ENCODE data around the gene LARP6.

The LARP6 gene

DNA sequence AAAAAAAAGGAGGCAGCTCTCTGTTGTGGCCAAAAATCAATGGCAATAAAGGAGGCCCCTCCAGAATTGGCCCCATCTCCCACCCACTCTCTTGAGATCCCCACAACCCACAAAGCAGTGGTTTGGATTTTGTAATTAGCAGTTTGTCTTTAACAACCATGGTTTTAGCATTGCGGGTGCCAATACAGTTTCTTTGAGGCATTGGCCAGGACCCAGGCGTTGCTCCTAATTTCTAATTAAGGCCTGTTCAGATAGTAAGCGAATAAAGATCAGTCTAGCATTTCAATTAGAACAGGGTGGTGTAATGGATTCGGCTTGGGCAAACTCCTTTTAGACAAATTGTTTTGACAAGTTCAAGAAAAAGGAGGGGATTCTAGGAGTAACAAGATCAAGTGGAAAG, 67.0 kb downstream of the LARP6 start:
- in situ Hi-C loops (cut with MboI; ENCODE audit: low pct_unique_long_range_greater_than_20kb, low sequenced_read_pairs, unreplicated experiment): no loop called here
- TF ChIP-seq, protein P1, sequence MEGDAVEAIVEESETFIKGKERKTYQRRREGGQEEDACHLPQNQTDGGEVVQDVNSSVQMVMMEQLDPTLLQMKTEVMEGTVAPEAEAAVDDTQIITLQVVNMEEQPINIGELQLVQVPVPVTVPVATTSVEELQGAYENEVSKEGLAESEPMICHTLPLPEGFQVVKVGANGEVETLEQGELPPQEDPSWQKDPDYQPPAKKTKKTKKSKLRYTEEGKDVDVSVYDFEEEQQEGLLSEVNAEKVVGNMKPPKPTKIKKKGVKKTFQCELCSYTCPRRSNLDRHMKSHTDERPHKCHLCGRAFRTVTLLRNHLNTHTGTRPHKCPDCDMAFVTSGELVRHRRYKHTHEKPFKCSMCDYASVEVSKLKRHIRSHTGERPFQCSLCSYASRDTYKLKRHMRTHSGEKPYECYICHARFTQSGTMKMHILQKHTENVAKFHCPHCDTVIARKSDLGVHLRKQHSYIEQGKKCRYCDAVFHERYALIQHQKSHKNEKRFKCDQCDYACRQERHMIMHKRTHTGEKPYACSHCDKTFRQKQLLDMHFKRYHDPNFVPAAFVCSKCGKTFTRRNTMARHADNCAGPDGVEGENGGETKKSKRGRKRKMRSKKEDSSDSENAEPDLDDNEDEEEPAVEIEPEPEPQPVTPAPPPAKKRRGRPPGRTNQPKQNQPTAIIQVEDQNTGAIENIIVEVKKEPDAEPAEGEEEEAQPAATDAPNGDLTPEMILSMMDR (IDR thresholded peaks at IDR 0.05; ENCODE audit: extremely low read depth, insufficient read depth, missing control alignments): no peak
- no peak for DNase-seq (ENCODE audit: low spot score)

DNA sequence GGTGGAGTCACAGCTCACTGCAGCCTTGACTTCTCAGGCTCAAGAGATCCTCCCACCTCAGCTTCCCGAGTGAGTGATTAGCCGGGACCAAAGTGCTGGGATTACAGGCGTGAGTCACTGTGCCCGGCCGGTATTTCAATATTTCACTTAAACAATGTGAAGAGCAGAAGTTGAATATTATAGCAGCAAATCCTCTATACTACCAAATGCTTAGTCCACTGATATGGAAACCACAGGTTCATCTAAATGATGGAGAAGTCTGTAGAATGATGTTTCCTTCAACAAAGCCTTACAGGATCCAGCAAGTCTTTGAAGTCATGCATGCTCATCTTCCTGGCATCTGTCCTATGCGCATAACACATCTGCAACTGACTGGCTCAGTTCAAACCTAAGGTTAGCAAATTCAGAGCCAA, 70.3 kb downstream of the LARP6 start:
- TF ChIP-seq, protein P1 (IDR thresholded peaks at IDR 0.05; ENCODE audit: extremely low read depth, insufficient read depth, missing control alignments): no peak
- DNase-seq (ENCODE audit: low spot score): no peak
- in situ Hi-C loops (cut with MboI; ENCODE audit: low pct_unique_long_range_greater_than_20kb, low sequenced_read_pairs, unreplicated experiment): no loop called here

DNA sequence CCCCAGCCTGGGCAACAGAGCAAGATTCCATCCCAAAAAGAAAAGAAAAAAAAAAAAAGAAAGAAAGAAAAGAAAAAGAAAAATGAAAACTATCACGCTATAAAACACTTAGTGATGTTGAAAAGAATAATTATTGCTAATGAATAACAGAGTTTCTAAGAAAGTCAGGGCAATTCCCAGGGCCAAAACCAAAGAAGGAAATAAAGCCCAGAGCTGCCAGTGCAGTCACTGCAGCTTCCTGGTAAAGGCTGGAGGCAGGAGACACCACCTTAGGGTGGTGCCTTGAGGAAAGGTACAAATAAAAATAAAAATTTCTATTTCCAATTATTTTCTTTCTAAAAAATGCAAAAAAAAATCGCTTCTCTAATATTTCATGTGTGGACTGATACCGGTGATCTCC, 70.9 kb downstream of the LARP6 start:
- in situ Hi-C loops (cut with MboI; ENCODE audit: low pct_unique_long_range_greater_than_20kb, low sequenced_read_pairs, unreplicated experiment): no loop called here
- TF ChIP-seq, protein P1 (IDR thresholded peaks at IDR 0.05; ENCODE audit: extremely low read depth, insufficient read depth, missing control alignments): no peak
- DNase-seq (ENCODE audit: low spot score): no peak

DNA sequence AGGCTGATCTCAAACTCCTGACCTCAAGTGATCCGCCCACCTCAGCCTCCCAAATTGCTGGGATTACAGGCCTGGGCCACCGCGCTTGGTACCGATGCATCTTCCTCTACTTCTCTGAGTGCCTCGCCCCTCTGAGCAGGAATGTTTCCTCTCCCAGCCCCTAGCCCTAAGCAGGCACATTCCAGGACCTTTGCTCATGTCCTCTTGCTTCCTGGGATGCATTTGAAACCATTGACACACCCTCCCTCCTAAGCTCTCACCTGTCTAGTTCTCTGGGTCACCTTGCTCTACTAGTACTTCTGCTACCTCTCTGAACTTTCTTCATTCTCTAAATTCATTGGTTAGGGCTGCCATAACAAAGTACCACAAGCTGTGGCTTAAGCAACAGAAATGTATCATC, 72.7 kb downstream of the LARP6 start:
- TF ChIP-seq, protein P1 (IDR thresholded peaks at IDR 0.05; ENCODE audit: extremely low read depth, insufficient read depth, missing control alignments): no peak
- DNase-seq (ENCODE audit: low spot score): no peak
- in situ Hi-C loops (cut with MboI; ENCODE audit: low pct_unique_long_range_greater_than_20kb, low sequenced_read_pairs, unreplicated experiment): no loop called here
